ENCODE measurements around the gene NDUFS2.

NDUFS2 gene

GRCh38 chr1:161172776-161173376 is 29.3 kb upstream of the NDUFS2 start:
- no peak for DNase-seq

GRCh38 chr1:161173711-161174110 is 28.5 kb upstream of the NDUFS2 start:
- no peak for DNase-seq

DNA sequence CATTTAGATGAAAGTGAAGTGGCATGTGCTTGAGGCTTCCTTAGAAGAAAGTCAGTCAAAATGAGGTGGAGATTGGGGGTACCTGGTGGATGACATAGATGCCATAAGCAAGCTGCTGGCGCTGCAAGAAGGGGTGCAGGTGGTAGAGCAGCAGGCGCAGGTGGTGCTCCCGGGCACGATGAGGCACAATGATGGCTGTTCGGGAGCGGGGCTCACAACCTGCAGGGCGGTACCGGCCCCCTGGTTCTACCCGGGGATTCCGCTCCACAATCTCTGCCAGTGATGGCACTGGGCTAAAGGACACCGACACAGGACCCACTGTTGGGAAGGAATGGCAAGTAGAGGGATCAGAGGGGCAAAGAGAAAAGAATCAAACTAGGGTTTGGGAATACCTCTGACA is 27.3 kb upstream of the NDUFS2 start:
- no peak for DNase-seq

DNA sequence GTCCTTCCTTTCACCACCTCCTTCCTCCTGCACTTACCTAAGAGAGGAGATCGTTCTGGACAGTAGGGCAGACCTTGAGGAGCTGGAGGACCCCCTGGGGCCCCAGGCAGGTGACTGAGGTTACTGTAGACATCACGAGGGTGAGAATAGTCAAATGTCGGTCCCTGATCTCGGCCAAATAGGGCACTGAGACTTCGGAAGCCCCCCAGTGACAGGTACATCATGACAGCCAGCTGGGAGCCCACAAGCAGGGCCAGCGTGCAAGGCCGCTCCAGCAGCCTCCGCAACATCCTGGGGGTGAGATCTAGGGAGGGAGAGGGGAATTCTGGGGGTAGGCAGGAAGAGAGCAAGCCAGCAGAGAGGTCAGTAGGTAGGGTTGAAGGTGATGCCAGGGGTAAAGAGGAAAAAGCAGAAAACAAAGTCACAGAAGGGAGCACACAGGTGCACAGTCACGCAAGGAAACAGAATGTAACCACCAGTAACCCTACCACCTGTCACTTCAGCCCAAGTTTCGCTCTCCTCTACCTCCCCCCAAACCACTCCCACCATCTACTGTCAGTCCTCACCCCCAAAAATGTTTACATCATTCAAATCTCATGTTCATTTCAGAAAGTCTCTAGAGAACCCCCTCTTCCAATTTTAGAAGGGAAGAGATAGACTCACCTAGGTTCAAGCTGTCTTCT is 26.3 kb upstream of the NDUFS2 start:
- no peak for DNase-seq

DNA sequence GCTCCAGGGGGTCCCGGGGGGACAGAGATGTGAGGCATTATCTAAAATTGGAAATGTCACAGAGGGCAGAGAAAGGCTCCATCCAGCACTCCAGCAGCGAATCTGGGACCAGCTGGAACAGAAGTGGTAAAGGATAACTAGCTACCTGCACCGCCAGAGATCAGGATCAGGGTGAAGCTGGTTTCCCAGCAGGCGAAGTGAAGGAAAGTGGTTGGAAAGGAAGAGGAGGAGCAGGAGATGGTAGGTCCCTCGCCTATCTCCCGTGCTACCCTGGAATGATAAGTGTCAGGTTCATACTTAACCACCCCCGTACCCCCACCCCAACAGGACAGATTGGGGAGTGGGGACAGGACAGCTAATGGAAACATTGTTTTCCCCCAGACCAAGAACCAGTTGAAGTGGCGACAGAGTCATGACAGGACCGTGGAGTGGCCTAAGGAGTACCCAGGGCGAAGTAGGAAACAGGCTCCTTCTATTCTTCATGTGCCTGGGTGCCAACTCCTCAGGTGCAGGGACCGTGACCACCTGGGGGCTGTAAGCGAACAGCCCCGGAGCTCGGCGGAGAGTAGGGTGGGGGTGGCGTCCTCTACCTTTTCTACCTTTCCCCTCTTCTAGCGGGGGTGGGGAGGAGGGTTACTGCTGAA is 25.6 kb upstream of the NDUFS2 start:
- no peak for DNase-seq

DNA sequence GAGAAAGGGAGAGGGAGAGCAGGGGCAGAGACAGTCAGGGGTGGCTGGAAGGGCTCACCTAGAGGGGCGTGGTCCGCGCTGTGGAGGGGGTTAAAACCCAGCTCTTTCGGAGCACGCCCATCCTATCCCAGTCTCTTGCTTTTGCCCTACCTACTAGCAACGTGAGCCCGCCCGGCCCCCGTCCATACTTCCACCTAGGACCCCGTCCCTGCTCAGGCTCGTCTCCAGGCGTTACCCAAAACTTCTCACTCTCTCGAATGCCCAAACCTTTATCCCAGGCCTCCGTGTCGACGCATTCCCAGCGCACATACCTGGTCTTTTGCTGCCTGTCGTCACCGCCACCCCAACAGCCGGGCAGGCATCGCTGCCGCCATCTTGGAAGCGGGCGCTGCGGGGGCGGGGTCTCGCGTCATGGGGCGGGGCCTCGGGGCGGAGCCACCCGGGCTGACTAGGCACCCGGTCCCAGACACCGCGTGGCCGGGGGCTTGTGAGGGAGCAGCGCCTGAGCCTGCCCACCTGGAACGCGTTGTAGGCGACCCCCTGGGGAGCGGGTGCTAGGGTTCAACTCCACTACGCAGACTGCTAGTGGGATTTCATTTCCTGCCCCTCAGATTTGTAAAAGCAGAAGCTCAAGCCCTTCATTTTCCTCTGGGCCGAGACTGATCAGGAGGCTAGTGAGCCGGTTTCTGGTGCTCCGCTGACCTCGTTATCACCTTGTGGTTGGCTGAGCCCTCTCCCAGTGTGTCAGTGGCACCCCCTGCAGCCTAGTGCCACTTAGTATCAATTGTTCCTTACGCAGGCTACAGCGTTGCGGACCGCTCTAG is 24.8 kb upstream of the NDUFS2 start, which contains the start of gene B4GALT3:
Gene B4GALT3, minus strand, starts transcription at position 396 of the 824 bp plus-strand sequence. CDS start 1,447 bp downstream, outside the sequence.
- peak; percentile 93 for DNase-seq

DNA sequence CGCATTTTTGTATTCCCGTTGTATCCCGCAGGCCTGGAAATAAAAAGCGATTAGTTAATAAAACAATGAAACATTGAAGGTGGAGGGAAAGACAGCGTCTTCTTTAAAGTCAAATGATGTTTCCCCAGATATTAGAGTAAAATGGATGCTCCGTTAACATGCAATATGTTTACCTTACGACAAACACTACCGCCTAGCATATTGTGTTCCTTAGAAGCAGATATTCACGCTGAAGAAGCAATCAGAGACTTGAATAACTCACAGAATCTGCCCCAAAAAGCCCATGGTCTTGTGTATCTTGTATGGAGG is 24.3 kb upstream of the NDUFS2 start:
- DNase-seq: no peak

DNA sequence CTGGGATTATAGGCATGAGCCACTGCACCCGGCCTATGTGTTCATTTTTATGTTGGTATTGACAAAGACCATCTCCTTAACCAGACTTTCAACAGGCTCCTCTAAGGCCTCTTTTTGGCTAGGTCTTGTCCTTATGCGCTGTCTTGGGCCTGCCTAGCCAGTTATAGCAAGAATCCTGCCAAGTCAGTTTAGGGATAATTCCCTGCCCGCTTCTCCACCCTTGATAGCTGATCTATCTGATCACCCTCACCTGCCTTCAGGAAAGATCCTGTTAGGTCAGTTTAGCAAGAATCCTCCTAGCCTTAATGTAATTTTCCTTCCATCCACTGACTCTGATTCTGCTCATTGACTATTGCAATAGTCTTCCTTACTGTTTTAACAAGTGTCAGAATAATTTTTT is 22.5 kb upstream of the NDUFS2 start:
- no peak for DNase-seq

- DNase-seq: peak; percentile 47
Observed at GRCh38 chr1:161180639-161181038, 21.5 kb upstream of the NDUFS2 start.

DNA sequence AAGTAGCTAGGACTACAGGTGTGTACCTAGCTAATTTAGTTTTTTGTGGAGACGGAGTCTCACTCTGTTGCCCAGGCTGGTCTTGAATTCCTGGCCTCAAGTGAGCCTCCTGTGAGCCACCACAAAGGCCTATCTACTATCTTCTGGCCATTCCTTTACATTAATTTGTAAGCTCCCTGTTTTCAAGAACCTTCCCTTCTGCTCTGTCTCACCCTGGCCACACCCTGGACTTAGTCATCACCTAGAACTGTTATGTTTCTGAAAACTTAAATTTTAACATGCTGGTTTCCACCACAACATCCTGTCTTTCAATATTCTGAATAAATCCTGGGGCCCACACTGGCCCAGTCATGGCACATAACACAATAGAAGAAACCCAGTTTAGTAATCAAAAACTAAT is 20.0 kb upstream of the NDUFS2 start:
- peak; percentile 82 for DNase-seq

DNA sequence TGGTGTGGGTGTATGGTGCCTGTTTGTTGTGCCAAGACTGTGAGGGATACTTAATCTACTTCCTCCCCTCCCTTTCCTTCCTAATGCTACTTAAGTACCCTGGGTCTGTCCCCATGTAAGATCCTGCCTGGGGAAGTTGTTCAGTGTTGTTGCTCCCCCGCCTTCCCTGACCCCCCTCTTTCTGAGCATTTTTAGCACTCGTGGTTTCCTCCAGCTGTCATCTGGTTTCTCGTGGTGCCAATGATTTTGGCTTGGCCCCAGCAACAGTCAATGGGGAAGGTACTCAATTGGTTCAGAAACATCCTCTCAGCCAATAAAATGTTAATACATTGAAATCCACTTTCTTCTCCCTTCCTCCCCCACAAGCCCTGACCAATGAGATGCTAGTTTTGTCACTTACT is 16.9 kb upstream of the NDUFS2 start:
- peak; percentile 94 for DNase-seq

- DNase-seq: peak; percentile 40
Observed at GRCh38 chr1:161185732-161186311, 16.3 kb upstream of the NDUFS2 start.

DNA sequence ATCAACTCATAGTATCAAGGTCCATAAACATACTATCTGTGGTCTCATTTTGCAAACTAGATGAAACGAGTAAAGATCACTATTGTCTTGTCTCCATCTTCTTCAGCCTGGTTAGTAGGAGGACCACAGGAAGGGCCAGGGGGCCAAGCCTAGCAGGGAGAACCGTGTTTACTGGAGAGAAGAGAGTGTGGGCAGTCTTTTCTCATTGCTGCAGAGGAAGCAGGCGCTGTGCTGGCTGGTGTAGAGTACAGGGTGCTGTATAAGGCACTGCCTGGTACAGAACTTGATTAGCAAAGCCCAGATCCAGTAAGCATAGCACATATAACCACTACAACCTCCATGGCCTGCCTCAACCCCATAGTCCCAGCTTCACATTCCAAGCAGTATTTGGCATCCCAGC is 14.9 kb upstream of the NDUFS2 start:
- DNase-seq: no peak

GRCh38 chr1:161188381-161188780 is 13.8 kb upstream of the NDUFS2 start:
- DNase-seq: no peak

DNA sequence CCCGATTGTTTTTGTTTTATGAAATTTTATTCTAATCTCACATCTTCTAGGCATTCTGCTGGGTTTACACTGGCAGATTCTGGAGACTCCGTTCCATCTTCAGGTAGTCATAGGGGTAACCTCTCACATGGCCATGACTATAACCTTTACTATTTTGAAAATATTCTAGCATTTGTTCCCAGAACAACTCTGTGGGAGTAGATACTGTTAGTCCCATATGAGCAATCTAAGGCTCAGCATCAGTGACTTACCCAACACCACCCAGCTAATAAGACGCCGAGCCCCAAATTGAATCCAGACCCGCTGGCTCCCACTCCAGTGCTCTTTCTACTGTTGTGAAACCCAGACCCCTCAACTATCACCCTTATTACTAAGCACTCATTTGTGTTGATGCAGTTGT is 13.1 kb upstream of the NDUFS2 start:
- no peak for DNase-seq

- DNase-seq: no peak
Observed at GRCh38 chr1:161190962-161191521, 11.1 kb upstream of the NDUFS2 start.

DNA sequence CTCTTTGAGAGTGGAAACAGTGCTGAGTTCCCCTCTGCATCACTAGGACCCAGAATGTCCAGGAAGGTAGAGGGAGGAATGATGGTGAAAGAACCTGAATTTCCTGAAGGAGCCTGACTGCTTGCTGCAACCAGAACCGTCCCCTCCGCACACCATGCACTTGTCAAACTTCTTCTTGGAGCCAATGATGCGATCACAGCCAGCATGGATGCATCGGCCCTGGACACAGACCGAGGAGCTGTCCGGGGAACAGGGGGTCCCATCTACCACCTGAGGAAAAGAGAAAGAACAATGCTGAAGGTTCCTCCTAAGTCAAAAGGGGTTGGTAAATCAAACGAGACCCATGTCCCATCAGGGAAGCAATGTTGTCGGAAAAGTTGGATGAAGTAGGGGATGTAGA is 10.2 kb upstream of the NDUFS2 start:
- DNase-seq: no peak

DNA sequence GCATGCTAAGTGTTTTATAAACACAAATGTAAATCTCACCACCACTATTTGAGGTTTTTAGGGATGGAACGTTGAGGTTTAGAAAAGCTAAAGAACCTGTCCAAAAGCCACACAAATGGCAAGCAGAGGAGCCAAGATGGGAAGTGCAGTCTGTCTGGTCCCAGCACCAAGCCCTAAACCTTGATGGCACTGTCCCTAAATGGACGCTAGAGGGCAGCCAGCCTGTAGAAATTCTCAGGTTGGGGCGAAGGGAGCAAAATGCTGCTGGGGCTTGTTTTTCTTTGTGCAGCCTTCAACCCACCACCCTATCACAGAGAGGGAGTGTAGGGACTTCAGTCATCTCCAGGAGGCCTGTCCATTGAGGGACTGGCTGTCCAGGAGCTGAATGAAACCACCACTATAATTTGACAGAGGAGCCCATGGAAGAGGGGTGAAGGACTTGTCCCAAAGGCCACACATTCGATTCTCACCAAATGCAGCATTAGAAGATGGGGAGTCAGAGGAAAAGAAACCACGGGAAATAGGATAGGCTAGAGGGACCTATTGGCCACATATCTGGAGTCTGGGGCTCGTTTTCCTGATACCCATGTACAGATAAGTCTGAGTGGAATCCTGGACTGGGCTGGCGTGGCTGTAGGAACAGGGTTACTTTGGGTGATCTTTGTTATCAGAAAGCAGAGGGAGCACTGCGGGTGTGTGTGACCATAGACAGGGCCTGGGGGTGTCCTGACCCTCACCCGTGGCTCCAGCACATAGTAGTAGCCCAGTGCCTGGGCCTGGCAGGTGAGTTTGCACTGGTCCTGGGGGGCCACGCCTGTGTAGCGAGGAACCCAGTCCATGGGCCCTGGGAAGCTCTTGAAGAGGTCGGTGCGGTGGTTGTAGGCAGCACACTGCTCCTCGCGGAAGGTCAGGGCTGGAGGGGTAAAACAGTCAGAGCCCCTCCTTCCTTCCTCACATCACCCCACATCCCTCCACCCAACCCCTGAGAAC is 9.4 kb upstream of the NDUFS2 start:
- DNase-seq: peak; percentile 83

DNA sequence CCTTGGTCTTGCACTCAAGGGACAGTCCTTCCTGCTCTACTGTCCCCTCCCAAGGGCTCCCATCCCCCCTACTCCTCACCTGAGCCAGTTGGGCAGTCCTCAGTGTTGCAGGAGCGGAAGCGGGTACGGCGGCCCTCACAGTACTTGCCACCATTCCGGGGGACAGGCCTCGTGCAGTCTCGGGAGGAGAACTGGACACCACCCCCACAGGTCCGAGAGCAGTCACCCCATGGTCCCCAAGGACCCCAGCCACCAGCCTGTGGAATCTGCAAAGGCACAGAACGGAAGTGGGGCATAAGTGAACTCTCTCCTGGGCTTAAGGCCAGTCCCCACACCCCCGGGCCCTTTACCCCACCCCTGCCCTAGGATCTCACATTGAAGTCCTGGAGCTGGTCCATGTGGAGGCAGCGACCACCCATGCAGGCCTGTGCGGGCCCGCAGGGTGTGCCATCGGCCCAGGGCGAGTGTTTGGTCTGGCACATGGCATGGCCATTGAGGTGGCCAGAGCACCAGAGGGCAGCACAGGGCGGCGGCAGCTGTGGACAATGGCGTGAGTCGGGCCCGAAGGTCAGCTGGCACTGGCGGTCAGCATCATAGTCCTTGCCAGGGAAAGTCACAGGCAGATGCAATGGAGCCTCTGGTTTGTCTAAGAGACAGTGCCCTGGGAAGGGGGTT is 8.5 kb upstream of the NDUFS2 start:
- DNase-seq: no peak

DNA sequence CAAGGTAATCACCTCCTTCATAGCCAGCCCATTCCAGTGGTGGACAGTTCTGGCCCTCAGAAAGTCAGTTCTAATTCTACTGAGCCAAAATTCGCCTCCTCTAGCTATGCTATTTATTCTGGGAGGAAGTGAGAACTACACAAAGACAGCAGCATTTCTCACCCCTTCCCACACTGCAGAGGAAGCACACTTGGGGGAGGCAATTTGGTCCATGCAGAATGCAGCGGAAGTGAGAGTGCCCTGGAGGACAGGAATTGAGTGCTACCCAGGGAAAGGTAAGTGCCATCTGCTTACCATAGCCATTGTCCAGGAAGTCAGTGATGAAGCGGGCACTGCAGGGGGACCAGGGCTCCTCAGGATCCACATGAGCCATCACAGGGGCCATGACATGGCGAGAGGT is 7.0 kb upstream of the NDUFS2 start:
- no peak for DNase-seq

DNA sequence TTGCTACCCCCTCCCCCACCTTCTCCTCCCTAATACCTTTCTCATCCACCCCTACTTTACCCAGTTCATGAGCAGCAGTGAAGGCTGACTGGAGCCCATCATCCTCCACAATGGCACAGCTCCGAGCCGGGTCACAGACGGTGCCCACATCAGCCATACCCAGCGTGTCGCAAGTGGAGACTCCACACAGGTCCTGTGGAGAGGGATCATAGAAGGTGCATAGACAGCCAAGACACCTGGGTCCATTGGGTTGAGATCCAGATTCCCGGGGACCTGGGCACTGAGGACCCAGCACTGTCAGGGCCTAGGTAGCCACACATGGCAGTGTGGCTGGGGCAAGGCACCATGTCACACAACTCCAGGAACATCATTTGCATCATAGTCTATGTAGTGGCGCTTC is 6.1 kb upstream of the NDUFS2 start:
- no peak for DNase-seq

Data from CD4-positive, alpha-beta T cell treated with Interleukin-17A for 1 hour (primary cell).